Stomach smooth muscle (tissue), 2 donors: ENCODE results near the gene STX11.

Experiments
- H3K27ac ChIP-seq: one replicate; pipeline ENCODE4 v1.7.0; 2013; ENCODE audit warnings: mild to moderate bottlenecking, low read length, inconsistent platforms
- H3K27me3 ChIP-seq, 2 donors: one replicate each; pipeline ENCODE4 v1.7.0; 2013; ENCODE audit warnings: low read length in 2 of 2; ENCODE audit not compliant: insufficient read depth in 2 of 2, control insufficient read depth in 1 of 2
- H3K36me3 ChIP-seq, 2 donors: one replicate each; pipeline ENCODE4 v1.7.0; 2013; ENCODE audit warnings: low read length in 2 of 2; ENCODE audit not compliant: control insufficient read depth in 2 of 2, insufficient read depth in 2 of 2
- H3K4me1 ChIP-seq: one replicate; pipeline ENCODE4 v1.7.0; 2013; ENCODE audit warnings: low read length; ENCODE audit not compliant: control insufficient read depth, insufficient read depth
- H3K4me3 ChIP-seq, 2 donors: one replicate each; pipeline ENCODE4 v1.7.0; 2013; ENCODE audit warnings: low read length in 2 of 2
- H3K9ac ChIP-seq, 2 donors: one replicate each; pipeline ENCODE4 v1.7.0; 2013; ENCODE audit warnings: low read length in 2 of 2, mild to moderate bottlenecking in 1 of 2
- H3K9me3 ChIP-seq, 2 donors: one replicate each; pipeline ENCODE4 v1.7.0; 2013; ENCODE audit warnings: low read length in 2 of 2; ENCODE audit not compliant: control insufficient read depth in 2 of 2
- donor health status: healthy.
- donor health status: Pancreatic carcinoma.

Gene STX11

DNA sequence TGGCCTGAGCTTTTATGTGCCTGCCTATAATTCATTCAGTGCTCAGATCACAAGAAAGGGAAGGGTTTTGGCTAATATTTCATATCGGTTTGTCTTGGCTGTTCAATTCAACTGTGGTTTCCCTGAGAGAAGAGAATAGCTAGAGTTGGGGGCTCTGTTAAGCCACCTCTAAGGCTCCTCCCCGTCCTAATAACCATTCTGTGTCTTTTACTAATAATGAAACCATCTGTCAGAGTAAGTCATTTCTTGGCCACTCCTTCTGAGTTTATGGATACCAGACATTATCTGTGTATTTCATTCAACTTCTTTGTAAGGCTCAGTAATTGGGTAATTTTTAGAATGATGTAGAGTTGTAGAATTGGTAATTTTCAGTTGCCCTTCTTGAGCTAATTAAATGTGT lies 5.2 kb downstream of the STX11 start:
- no peaks in the 10 kb centered on the region for H3K9me3 ChIP-seq
- H3K36me3 ChIP-seq: no peaks in the 10 kb centered on the region
- H3K4me1 ChIP-seq: peaks cover 6% of the 10 kb centered on the region
- H3K27ac ChIP-seq: no peak overlapping the region
- H3K27me3 ChIP-seq: peaks cover 3 to 10% of the 10 kb centered on the region in 2 donors
- H3K4me3 ChIP-seq: no peak overlapping the region
- no peak overlapping the region for H3K9ac ChIP-seq

- Histone ChIP-seq H3K9ac (no peak overlapping the region), H3K4me1 (peaks cover 3% of the 10 kb centered on the region), H3K4me3 (no peak overlapping the region), H3K27ac (no peak overlapping the region), H3K36me3 (no peaks in the 10 kb centered on the region), H3K9me3 (no peaks in the 10 kb centered on the region), H3K27me3 (peaks cover 3 to 10% of the 10 kb centered on the region in 2 donors)
Measured at GRCh38 chr6:144156338-144156737, 6.0 kb downstream of the STX11 start.

DNA sequence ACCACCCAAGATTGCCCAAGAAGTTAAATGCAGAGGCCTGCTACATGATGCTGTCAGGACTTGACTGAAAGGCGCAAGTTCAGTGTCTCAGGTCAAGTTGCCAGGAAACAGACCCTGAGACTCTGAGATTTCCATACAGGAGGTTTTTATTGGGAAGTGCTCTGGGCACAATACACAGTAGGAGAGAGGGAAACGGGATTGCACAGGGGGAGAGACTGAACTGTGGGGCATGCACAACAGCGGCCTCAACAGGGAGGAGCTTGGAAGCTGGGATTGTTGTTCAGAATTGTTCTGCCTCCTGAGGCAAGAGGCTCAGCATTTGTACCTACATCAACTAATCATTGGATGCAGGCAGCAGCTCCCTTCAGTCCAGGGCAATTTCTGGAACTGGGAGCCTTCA lies 6.7 kb downstream of the STX11 start:
- Histone ChIP-seq H3K36me3 (no peaks in the 10 kb centered on the region), H3K4me3 (no peak overlapping the region), H3K27me3 (peaks cover 0 to 5% of the 10 kb centered on the region in 2 donors), H3K9me3 (no peaks in the 10 kb centered on the region), H3K9ac (no peak overlapping the region), H3K27ac (no peak overlapping the region), H3K4me1 (peaks cover 3% of the 10 kb centered on the region)

DNA sequence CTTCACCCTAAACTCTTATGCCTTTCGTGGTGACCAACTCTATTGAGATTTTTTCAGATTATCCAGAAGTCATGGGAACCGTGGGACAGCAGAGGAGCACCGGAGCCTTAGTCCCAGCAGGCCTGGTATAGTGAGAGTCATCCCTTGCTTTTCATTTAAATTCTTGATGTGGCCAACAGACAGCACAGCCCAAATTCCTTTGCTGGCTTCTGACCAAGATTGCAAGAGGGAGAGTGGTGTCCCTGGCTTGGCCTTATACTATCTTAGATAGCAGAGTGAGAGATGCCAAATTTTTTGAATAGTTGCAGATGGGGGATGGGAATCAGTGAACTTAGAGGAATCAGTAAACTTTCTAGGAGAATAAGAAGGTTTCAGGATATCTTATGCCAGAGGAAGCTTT lies 7.8 kb downstream of the STX11 start:
- Histone ChIP-seq H3K27ac (no peak overlapping the region), H3K27me3 (no peaks in the 10 kb centered on the region), H3K36me3 (no peaks in the 10 kb centered on the region), H3K9me3 (no peaks in the 10 kb centered on the region), H3K4me1 (peaks cover 3% of the 10 kb centered on the region), H3K4me3 (no peak overlapping the region), H3K9ac (no peak overlapping the region)

DNA sequence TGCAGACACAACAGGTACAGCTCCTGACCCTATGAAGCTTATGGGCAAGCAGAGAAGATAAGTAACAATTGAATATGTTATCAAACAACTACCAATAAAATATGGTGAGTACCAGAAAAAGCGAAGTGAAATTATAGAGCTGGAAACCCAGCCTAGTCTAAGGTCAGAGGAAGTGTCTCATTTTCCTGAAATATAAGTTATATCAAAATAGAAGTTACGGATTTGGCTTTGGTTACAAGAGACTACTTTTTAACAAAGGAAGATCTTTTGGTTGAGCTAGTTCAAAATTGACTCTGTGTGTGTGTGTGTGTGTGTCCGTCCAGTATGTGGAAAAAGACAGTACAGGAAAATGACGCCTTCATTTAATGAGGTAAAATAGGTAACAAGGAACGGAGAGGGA lies 8.9 kb downstream of the STX11 start:
- Histone ChIP-seq H3K9me3 (no peaks in the 10 kb centered on the region), H3K27ac (no peak overlapping the region), H3K4me1 (peaks cover 3% of the 10 kb centered on the region), H3K9ac (no peak overlapping the region), H3K36me3 (no peaks in the 10 kb centered on the region), H3K27me3 (no peaks in the 10 kb centered on the region), H3K4me3 (no peak overlapping the region)

DNA sequence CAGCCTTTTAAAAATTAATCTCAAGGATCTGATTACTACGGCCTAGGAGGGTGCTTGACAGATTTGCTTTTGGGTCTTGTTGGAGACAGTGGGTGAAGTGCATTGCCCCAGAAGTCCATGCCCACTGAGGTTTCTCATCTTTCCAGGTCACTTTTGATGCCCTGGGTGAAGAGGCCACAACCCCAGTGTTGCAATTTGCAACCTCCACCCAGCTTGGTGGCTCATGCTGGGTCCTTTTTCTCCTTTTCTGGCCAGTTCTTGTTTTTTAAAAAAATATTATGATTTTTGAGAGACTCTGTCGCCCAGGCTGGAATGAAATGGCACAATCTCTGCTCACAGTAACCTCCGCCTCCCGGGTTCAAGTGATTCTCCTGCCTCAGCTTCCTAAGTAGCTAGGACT lies 9.4 kb downstream of the STX11 start:
- Histone ChIP-seq H3K27me3 (no peaks in the 10 kb centered on the region), H3K4me1 (peaks cover 3% of the 10 kb centered on the region), H3K4me3 (no peak overlapping the region), H3K9ac (no peak overlapping the region), H3K9me3 (no peaks in the 10 kb centered on the region), H3K36me3 (no peaks in the 10 kb centered on the region), H3K27ac (no peak overlapping the region)

DNA sequence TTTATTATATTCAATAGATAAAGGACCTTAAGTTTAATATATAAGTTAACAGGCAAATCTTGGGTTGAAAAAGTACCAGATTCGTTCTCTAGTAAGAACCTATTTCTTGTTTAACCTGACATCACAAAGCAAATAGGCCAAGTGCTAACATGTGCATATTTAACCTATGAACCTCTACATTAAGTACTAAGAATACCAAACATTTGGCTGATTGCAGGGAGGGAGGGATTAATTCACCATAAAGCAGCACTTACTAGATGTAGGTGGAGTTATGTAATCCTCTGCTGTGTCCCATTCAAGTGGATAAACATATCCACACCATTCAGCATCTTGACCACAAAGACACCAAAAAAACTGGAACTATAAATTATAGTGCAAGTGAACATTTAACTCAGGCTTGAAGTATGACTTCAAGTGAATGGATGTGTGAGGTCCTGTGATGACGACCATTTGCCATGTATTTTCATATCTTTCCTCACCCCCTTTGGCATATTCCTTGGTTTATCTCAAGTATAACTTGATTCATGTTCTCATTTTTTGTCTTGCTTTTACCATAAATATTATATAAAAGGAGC lies 10.2 kb downstream of the STX11 start:
- Histone ChIP-seq H3K4me3 (no peak overlapping the region), H3K36me3 (no peaks in the 10 kb centered on the region), H3K27ac (no peak overlapping the region), H3K4me1 (peaks cover 3% of the 10 kb centered on the region), H3K27me3 (no peaks in the 10 kb centered on the region), H3K9me3 (no peaks in the 10 kb centered on the region), H3K9ac (no peak overlapping the region)

DNA sequence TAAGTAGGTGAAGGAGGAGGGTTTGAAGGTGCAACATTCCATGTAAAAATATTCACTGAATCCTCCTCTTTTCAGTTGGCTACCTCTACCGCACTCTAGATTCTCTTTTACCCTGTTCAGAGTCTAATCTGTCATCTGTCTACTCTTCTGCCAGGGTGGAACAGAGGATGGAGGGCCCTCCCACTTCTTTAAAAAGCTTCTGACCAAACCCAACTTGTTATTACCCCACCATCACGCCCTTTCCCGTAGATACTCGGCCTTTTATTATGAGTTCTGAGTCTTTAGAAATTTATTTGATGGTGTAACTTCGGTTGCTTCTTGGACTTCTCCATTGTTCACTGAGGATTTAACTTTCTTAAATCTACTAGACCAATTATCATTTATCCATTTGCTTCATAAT lies 11.7 kb downstream of the STX11 start:
- Histone ChIP-seq H3K27me3 (no peaks in the 10 kb centered on the region), H3K4me3 (no peak overlapping the region), H3K36me3 (no peaks in the 10 kb centered on the region), H3K9ac (no peak overlapping the region), H3K4me1 (peaks cover 3% of the 10 kb centered on the region), H3K9me3 (no peaks in the 10 kb centered on the region), H3K27ac (no peak overlapping the region)

DNA sequence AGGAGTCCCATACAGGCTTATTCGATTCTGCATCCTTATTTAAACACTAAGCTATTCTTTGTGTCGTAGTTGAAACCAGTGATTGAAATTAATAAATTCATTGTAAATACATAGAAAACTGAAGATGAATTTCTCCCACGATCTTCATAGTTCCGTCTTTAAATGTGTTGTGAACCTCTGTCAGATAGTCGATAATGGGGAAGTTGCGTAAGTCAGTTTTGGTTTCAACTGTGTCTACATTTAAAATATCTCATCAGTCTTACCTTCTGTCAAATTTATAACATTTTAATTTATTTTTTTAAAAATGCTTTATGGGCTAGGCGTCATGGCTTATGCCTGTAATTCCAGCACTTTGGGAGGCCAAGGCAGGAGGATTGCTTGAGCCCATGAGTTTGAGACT lies 12.7 kb downstream of the STX11 start:
- H3K9me3 ChIP-seq: no peaks in the 10 kb centered on the region
- no peaks in the 10 kb centered on the region for H3K27me3 ChIP-seq
- no peaks in the 10 kb centered on the region for H3K4me1 ChIP-seq
- H3K27ac ChIP-seq: no peak overlapping the region
- no peaks in the 10 kb centered on the region for H3K36me3 ChIP-seq
- no peak overlapping the region for H3K4me3 ChIP-seq
- H3K9ac ChIP-seq: no peak overlapping the region

DNA sequence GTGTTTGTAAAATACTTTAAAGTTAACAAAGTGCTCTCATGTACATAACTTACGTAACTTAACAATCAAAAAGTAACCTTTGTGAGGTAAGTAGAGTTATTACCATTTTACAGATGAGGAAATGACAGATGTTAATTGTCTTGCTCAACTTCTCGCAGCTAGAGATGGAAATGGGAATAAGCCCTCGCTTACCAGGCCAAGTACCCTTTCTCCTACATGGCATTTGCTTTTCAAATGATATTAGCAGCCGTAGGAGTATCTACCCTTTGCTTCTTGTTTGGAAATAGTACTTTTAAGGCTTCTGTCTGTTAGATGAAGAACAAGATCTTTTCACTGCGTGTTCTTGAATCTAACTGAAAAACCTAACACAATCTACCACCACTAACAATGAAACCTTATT lies 15.5 kb downstream of the STX11 start:
- Histone ChIP-seq H3K27ac (no peak overlapping the region), H3K9ac (no peak overlapping the region), H3K9me3 (no peaks in the 10 kb centered on the region), H3K4me3 (no peak overlapping the region), H3K4me1 (no peaks in the 10 kb centered on the region), H3K27me3 (no peaks in the 10 kb centered on the region), H3K36me3 (no peaks in the 10 kb centered on the region)

DNA sequence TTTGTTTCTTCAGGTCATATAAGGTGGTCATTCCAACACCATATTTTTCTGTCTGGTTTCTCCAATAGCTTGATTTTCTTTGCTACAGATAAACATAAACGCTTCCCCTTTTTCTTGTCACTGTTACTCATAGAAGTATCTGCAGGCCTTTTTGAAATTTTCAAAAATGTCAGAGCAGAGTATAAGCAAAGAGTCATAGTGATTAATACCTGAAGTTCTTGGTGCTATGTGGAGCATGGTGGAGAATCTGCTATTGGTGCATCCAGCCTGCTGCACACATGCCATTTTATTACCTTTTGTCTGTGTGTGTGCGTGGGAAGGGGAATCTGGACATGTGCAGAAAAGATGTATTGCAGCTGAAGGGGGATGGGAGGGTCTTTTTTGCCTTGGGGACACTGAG lies 19.7 kb downstream of the STX11 start:
- Histone ChIP-seq H3K27ac (no peak overlapping the region), H3K4me3 (no peak overlapping the region), H3K4me1 (no peaks in the 10 kb centered on the region), H3K27me3 (no peaks in the 10 kb centered on the region), H3K9ac (no peak overlapping the region), H3K36me3 (no peaks in the 10 kb centered on the region), H3K9me3 (peaks cover 0 to 2% of the 10 kb centered on the region in 2 donors)
